ENCODE results near the gene EFHC1. TPM values are rescaled to one million over a fixed set of nuclear protein-coding genes. Genes with fewer than 3 reads are reported as not detected.

Gene EFHC1
- total RNA-seq, 1 experiment from 2014 or later: 12.4 TPM

DNA sequence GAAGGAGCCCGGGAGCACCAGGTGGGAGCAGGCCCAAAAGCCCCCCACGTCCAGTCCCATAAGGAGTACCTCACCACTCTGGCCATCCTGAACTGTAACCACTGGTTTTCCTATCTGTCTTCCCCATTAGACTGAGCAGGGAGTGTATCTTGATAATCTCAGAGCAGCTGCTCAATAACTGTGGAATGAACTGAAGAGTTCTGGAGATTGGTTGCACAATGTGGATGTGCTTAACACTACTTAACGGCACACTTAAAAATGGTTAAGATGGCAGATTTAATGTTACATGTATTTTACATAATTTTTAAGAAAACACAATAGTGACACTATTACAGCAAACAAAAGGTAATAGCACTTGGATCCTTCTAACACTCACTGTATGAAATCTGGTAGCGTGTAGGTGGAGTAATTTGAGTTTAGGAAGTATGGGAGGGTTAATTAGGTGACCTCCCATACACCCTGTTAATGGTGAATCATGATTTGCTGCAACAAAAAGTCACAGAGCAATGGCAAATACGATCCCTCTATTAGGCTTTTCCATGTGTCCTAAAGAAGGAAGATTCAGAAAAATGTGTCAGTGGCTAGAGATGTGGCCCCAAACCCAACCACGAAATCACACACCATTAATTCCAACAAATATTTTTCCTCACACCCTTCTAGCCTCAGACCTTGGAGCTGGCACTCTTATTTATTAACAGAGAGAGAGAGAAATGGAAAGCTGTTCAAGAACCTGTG, 138.3 kb downstream of the EFHC1 start:
- no peak overlapping the region for H3K9ac ChIP-seq (ENCODE audit: low read length)
- TF ChIP-seq ZFX (IDR thresholded peaks at IDR 0.05) (no peak), SP1 (IDR thresholded peaks at IDR 0.05; ENCODE audit: low read depth) (no peak), EGR1 (IDR thresholded peaks at IDR 0.05; ENCODE audit: low read depth) (no peak), POLR2AphosphoS5 (IDR thresholded peaks at IDR 0.05; ENCODE audit: low read depth, low read length) (no peak), ZBTB33 (IDR thresholded peaks at IDR 0.05; ENCODE audit: extremely low read depth, insufficient replicate concordance, low read length) (no peak), RAD21 (IDR thresholded peaks at IDR 0.05; ENCODE audit: low read depth) (no peak), TCF7L2 (IDR thresholded peaks at IDR 0.05; ENCODE audit: borderline replicate concordance, extremely low read depth, insufficient read depth, insufficient read length) (no peak), ATF3 (IDR thresholded peaks at IDR 0.05) (no peak), SIN3A (IDR thresholded peaks at IDR 0.05; ENCODE audit: low read depth) (no peak), FOSL1 (IDR thresholded peaks at IDR 0.05; ENCODE audit: low read depth) (no peak), CBX3 (IDR thresholded peaks at IDR 0.05; ENCODE audit: low read depth) (no peak), EZH2 (IDR thresholded peaks at IDR 0.05) (no peak), ELF1 (IDR thresholded peaks at IDR 0.05; ENCODE audit: borderline replicate concordance, low read depth) (no peak), CEBPB (IDR thresholded peaks at IDR 0.05; ENCODE audit: low read depth) (no peak), CTCF (IDR thresholded peaks at IDR 0.05 in 2 of 3, conservative IDR thresholded peaks at IDR 0.05 in 1 of 3; ENCODE audit: borderline replicate concordance in 1 of 3, insufficient read depth in 1 of 3, low read depth in 2 of 3, low read length in 2 of 3) (no peak), ZNF274 (IDR thresholded peaks at IDR 0.05; ENCODE audit: low read depth, low read length) (no peak), SRF (IDR thresholded peaks at IDR 0.05; ENCODE audit: low read depth) (no peak), YY1 (IDR thresholded peaks at IDR 0.05; ENCODE audit: extremely low read depth, insufficient replicate concordance, low read depth, low read length) (no peak)
- TF ChIP-seq, protein P1, sequence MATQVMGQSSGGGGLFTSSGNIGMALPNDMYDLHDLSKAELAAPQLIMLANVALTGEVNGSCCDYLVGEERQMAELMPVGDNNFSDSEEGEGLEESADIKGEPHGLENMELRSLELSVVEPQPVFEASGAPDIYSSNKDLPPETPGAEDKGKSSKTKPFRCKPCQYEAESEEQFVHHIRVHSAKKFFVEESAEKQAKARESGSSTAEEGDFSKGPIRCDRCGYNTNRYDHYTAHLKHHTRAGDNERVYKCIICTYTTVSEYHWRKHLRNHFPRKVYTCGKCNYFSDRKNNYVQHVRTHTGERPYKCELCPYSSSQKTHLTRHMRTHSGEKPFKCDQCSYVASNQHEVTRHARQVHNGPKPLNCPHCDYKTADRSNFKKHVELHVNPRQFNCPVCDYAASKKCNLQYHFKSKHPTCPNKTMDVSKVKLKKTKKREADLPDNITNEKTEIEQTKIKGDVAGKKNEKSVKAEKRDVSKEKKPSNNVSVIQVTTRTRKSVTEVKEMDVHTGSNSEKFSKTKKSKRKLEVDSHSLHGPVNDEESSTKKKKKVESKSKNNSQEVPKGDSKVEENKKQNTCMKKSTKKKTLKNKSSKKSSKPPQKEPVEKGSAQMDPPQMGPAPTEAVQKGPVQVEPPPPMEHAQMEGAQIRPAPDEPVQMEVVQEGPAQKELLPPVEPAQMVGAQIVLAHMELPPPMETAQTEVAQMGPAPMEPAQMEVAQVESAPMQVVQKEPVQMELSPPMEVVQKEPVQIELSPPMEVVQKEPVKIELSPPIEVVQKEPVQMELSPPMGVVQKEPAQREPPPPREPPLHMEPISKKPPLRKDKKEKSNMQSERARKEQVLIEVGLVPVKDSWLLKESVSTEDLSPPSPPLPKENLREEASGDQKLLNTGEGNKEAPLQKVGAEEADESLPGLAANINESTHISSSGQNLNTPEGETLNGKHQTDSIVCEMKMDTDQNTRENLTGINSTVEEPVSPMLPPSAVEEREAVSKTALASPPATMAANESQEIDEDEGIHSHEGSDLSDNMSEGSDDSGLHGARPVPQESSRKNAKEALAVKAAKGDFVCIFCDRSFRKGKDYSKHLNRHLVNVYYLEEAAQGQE (IDR thresholded peaks at IDR 0.05; ENCODE audit: low read depth): no peak
- TF ChIP-seq, protein P2, sequence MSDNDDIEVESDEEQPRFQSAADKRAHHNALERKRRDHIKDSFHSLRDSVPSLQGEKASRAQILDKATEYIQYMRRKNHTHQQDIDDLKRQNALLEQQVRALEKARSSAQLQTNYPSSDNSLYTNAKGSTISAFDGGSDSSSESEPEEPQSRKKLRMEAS (IDR thresholded peaks at IDR 0.05): no peak

More for the DNA sequence above, 138.3 kb downstream of the EFHC1 start:
- peaks cover 56% of the 10 kb centered on the region for H3K79me2 ChIP-seq (ENCODE audit: insufficient read depth, low read length)
- no peaks in the 10 kb centered on the region for H4K20me1 ChIP-seq (ENCODE audit: insufficient read depth)
- H3K27ac ChIP-seq (ENCODE audit: low read depth, low read length): no peak overlapping the region
- H3K4me1 ChIP-seq (ENCODE audit: control insufficient read depth in 1 of 2, insufficient read depth in 2 of 2, low read length in 2 of 2): peaks cover 0 to 12% of the 10 kb centered on the region in 2 experiments; a peak in 1 of 4 replicates
- ChIA-PET POLR2A (no interaction called here), RAD21 (ENCODE audit: low non-redundant PET in 1 of 2, low total read pairs in 2 of 2, uncharacterized antibody in 2 of 2, unreplicated experiment in 2 of 2) (no interaction called here), CTCF (no interaction called here)
- DNase-seq (ENCODE audit: low read depth, low spot score) (no peak), ATAC-seq (no peak)
- H3K4me3 ChIP-seq (replicated peaks in 1 of 2; ENCODE audit: low read depth in 1 of 2, low read length in 2 of 2): no peak overlapping the region
- intact Hi-C loops (cut with micrococcal nuclease): no loop called here
- H3K9me2 ChIP-seq (ENCODE audit: insufficient read depth): no peaks in the 10 kb centered on the region
- no peaks in the 10 kb centered on the region for H3K27me3 ChIP-seq (ENCODE audit: insufficient read depth, low read length)
- H3K36me3 ChIP-seq (ENCODE audit: control insufficient read depth in 1 of 2, insufficient read depth in 2 of 2, low read length in 2 of 2): no peaks in the 10 kb centered on the region
- no peak overlapping the region for H2AFZ ChIP-seq (ENCODE audit: low read depth, low read length, poor library complexity, severe bottlenecking)
- no peak overlapping the region for H3K4me2 ChIP-seq (ENCODE audit: low read length)
- BruUV-seq (replicated peaks): no TSS peak
- H3K9me3 ChIP-seq (ENCODE audit: control insufficient read depth in 1 of 2, insufficient read depth in 1 of 2, low read depth in 1 of 2, low read length in 2 of 2): no peaks in the 10 kb centered on the region

Data from HCT116 (cell line).